ENCODE measurements around the gene STEAP1B.

Gene STEAP1B

GRCh38 chr7:22411977-22412693 lies 87.9 kb downstream of the STEAP1B start:
- TF ChIP-seq CTCF (IDR thresholded peaks at IDR 0.05; ENCODE audit: low read depth, low read length, missing control alignments): no peak
- no peak for DNase-seq (ENCODE audit: extremely low read depth, low read depth)

GRCh38 chr7:22406715-22407114 lies 93.3 kb downstream of the STEAP1B start:
- H3K4me3 ChIP-seq (replicated peaks; ENCODE audit: low read depth, low read length): no peak overlapping the region
- no peak for DNase-seq (ENCODE audit: extremely low read depth, low read depth)
- no peak for TF ChIP-seq CTCF (IDR thresholded peaks at IDR 0.05; ENCODE audit: low read depth, low read length, missing control alignments)

More at GRCh38 chr7:22411977-22412693, 87.9 kb downstream of the STEAP1B start:
- no peak overlapping the region for H3K4me3 ChIP-seq (replicated peaks; ENCODE audit: low read depth, low read length)

GRCh38 chr7:22404421-22405023 lies 95.5 kb downstream of the STEAP1B start:
- DNase-seq (ENCODE audit: extremely low read depth, low read depth): no peak
- TF ChIP-seq CTCF (IDR thresholded peaks at IDR 0.05; ENCODE audit: low read depth, low read length, missing control alignments): no peak
- no peak overlapping the region for H3K4me3 ChIP-seq (replicated peaks; ENCODE audit: low read depth, low read length)

- no peak overlapping the region for H3K4me3 ChIP-seq (replicated peaks; ENCODE audit: low read depth, low read length)
- TF ChIP-seq CTCF (IDR thresholded peaks at IDR 0.05; ENCODE audit: low read depth, low read length, missing control alignments): no peak
- no peak for DNase-seq (ENCODE audit: extremely low read depth, low read depth)
Measured at GRCh38 chr7:22403344-22403743, 96.6 kb downstream of the STEAP1B start.

DNA sequence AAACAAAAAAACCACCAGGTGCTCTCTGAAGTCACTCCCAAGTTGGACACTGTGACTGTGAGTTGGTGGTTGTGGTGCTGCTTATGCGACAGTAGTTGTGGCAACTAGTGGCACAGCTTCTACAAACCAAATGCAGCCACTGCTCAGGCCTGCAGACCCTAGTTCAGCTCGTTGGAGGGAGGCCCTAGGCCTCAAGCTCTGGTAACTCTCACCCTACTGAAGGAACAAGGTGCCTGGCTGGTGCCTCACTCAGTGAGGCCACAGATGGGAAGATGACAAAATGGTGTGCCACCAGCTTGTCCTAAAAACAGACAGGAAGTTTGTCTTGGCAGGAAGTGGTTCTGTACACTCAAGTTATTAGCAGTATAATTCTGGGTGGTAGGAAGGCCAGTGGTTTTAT lies 97.7 kb downstream of the STEAP1B start:
- TF ChIP-seq CTCF (IDR thresholded peaks at IDR 0.05; ENCODE audit: low read depth, low read length, missing control alignments): no peak
- no peak overlapping the region for H3K4me3 ChIP-seq (replicated peaks; ENCODE audit: low read depth, low read length)
- DNase-seq (ENCODE audit: extremely low read depth, low read depth): no peak

DNA sequence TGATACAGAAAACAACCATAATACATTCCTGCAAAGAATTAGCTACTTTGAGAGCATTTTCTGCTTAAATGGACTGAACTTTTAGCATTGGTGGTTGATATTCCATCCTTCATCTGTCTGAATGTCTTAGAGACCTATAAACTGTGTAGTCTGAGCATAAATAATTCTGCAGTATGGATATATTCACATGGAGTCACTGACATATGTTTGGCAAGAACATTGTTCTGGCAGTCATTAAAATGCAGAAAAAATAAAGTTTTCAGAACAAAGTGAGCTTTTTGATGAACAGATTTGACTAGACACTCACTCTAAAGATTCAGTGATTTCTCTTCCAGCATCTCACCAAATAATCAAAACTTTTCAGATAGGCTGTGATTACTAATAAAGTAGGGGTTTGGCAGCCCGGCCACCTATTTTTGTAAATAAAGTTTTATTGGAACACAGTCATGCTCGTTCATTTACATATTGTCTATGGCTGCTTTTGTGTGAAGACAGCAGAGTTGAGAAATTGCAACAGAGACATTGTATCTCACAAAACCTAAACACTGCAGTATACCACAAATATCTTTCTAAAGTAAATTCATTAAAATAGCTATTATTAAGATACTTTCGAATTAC lies 98.9 kb downstream of the STEAP1B start:
- no peak for TF ChIP-seq CTCF (IDR thresholded peaks at IDR 0.05; ENCODE audit: low read depth, low read length, missing control alignments)
- no peak overlapping the region for H3K4me3 ChIP-seq (replicated peaks; ENCODE audit: low read depth, low read length)
- DNase-seq (ENCODE audit: extremely low read depth, low read depth): no peak
